NCI-H128 (cell line): ENCODE results near the gene CCDC107.

Experiments
- DNase-seq: peaks from one replicate; lab custom pipeline; 2025; ENCODE audit not compliant: unreplicated experiment; lab: John Stamatoyannopoulos, UW

The CCDC107 gene

DNA sequence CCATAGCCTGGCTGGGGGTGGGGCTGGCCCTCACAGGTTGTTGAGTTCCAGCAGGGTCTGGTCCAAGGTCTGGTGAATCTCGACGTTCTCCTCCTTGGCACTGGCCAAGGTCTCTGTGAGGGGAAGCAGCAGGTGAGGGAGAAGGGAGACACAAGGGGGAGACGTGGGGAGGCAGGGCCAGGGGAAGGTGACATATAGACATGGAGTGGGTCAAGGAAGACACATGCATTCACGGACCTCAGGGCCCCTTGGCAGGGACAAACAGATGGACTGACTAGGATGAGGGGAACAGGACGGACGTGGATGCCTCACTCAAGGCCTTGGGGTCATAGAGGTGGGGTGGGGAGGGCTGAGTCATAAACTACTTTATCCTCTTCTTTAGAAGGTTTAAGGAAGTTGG is 24.0 kb downstream of the CCDC107 start:
- no peak for DNase-seq

DNA sequence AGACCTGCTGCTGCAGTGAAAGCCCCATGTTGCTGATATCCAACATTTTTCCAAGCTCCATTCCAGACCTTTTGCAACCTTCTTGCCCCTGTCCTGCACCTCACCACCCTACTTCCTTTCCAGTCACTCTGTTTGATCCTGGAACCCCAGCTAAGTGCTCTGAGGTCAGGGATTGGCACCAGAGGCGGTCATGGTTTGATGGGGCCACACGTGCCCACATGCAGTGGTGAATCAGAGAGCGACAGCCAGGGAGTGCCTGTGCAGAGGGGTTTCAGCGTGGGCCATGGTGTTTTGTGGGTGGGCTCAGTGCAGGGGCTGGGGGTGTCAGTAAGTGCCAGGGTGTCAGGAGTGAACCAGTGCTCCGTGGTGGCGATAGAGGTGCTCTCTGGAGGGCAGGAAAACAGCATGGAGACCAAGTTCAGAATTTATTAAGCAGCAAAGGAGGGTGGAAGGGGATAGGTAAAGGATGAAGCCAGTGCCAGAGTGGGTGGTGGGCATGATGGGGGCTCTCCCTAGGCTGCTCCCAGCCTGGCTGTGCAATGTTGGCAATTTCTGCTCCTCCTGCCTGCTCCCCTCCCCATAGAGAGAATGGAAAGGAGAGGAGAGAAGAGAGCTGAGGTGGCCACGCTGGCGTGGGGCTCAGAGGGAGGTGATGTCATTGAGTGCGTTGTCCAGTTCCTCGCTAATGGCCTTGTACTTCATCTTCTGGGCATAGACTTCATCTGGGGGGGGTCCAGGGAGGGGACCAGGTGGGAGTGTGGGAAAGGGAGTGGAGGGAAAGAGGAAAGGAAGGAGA is 24.6 kb downstream of the CCDC107 start:
- no peak for DNase-seq

DNA sequence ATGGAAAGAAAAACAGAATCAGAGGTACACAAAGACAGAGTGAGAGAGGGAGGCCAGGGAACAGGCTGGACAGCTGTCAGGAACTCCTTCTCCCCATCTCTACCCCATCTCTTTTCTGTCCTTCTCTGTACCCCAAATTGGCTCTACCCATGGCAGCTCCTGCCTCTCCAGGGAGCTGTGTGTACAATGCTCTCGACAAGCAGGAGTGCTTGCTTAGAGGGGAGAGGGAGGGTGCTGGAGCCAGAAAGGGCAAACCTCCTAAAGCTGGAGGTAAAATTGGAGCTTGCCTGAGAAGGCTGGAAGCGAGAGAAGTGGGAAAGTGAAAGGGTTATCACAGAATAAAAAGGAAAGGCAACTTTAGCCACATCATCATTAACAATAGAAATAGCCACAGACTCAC is 25.2 kb downstream of the CCDC107 start:
- no peak for DNase-seq

DNA sequence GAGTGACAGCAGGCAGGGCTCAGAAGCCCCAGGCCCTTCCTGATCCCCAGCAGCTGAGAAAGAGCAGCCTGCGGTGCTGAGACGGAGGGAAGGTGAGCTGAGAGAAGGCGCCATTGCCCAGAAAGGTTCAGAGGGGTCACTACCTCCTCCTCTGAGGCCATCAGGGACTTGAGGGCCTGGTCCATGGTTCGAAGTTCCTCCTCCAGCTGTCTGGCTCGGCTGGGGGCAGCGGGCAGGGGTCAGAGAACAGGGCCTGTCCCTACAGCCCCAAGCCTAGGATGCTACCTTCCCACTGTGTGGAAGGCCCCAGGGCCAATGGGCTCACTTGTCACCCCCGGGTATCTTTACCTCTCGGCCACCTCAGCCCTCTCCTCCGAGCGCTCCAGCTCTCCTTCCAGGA is 26.8 kb downstream of the CCDC107 start:
- DNase-seq = no peak

DNA sequence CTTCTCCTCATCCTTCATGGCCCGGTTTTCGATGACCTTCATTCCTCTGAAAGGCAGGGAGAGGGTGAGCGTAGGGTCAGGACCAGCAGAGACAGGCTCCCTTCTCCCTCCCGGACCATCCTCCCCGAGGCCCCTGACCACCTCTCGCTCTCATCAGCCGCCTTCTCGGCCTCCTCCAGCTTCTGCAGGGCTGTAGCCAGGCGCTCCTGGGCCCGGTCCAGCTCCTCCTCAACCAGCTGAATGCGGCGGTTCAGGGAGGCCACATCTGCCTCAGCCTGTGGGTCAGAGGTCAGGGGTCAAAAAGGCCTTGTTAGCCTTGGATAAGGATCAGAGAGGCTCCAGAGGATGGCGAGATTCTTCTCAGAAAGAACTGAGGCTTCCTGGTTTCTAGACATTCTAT is 27.4 kb downstream of the CCDC107 start:
- DNase-seq = no peak

DNA sequence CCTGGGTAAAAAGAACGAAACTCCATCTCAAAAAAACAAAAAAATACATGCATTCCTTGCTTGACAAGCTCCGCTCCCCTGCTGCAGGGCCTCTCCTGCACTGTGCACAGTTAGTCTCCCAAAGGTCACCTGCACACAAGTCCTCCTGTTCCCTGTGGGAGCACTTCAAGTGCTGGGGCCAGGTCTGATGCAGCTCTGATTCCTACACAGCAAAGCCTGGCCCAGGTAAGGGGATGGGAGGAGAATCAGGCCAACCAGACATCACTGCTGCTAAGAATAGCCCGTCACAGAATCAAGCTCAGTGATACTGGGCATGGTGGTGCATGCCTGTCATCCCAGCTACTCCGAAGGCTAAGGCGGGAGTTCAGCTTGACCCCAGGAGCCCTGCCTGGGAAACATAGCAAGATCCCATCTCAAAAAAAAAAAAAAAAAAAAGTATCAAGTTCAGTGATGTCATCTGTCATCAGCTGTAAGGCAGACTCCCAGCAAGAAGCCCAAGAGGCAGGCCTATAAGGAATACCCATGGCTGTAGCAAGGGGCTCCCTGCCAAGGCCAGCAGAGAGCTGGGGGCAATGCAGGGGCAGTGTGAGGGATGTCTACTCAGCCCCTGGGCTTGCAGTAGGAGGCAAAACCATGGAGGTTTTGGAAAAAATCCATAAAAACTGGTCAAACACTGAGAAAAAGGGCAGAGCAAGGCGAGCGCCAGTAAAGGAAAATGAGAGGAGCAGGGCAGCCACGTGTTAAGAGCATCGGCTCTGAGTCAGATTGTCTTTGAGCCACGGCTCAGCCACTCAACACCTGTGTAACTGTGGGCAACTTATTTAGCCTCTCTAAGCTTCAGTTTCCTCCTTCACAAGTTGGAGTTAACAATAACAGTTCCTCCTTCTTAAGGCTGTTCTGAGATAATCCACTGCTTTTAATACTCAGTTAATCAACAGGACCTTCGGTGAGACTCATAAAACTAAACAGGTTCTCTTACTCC is 28.4 kb downstream of the CCDC107 start:
- DNase-seq = no peak

DNA sequence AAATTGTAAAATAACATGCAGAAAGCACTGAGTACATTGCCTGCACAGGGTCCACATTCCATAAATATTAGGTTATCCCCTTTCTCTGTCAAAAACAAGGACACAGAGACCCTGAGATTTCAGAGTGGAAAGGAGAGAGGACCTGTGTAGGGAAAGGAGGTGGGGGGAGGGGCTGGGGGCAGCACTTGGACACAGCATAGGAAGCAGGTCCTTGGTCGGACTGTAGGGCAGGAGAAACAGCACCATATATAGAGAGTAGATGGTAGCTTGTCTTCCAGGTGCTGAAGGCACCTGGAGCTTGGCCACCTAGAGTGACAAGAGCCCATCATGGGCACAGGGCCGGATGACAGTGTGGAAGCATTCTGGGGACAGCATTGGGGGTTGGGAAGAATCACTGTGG is 29.2 kb downstream of the CCDC107 start:
- DNase-seq = no peak

DNA sequence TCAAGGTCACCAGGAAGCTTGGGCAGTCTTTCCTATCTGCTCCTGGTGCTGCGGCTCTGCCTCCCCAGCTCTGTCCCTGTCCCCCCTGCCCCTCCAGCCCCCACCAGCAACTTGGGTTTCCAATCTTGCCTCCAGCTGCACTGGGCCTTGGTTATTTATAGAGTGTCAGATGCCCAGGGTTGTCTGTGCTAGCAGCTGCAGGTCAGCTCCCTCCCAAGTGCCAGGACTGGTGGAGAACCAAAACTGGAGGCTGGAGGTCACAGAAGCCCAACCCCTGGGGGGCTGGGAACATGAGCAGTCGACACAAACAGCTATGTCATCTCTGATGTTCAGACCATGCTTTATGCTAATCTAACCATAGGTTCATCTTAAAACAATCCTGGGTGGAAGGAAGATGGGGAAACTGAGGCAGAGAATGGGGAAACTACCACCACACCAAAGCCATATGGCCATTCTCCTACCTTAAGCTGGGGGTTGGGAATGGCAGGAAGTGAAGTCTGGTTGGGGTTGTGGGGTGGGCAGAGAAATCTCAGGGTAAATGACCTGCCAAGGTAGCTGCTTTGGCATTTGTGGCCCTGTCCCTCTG is 30.0 kb downstream of the CCDC107 start:
- no peak for DNase-seq

DNA sequence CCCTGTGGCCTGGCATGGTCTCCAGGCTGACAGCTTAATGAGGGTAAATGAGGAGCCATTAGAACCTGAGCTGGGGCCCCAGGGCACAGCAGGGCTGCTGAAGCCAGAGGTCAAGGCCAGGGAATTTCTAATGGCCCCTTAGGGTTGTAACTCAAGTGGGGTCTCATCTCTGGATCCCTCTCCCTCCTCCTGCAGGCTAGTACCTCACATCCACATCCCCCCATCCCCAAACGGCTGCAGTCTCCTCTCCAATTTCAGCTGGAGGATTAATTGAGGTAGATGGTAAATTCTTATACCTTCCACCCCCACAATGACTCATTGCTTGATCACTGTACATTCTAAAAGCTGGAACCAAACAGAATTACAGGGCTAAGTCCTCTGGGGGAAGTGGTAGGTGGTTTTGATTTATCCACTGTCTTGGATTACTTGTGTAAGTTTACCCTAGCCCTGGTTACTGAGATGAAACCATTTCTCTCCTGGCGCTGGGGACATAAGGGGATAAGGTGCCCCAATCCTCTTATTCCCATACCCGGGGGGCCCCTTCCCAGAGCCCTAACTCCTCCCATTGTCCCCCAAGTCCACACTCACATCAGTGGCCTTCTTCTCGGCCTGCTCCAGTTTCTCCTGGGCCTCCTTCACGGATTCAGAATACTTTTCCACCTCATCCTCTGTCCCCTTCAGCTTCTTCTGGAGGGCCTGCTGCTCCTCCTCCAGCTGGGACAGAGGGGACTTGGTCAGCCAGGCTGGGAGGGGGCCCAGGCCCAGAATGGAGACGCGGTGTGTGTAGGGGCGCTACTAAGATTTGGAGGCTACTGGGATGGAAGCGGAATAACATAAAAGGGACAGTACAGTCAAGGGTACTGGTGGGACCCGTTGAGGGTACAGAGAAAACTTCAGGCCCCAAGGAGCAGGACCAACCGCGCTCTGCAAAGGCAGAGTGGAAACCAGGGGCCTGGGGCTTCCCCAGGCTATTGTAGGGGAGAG is 30.8 kb downstream of the CCDC107 start:
- no peak for DNase-seq

DNA sequence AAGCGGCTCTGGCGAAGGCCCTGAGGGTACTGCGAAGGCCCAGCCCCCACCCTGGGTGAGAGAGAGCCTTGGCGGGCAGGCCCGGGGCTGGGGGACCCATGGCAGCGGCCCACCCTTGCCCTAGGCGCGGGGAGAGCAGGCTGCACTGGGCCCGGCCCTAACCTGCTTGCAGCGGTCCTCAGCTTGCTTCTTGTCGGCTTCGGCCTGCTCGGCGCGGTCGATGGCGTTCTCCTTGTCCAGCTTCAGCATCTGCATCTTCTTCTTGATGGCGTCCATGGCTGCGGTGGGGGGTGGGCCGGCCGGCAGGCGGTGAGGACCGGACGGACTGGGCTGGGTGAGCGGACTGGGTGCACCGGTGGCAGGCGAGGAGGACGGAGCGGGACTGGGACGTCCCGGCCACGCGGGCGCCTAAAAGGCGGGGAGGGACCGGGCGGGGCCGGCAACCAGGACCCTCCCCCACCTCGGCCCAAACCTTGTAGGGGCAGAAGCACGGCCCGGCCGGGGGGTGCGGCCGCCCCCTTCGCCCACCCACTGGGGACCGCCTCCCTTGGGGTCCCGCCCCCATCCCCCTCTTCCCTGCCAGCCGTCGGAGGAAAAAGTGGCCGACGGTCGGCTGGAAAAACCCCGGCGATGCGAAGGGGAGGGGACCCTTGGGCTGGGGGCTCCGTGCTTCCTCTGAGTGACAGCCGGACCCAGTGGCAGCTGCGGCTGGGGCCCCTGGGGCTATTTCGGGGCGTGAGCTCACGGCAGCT is 31.6 kb downstream of the CCDC107 start, which contains the start of gene TPM2:
TPM2 (minus strand) TSS at position 384 of the 752 bp plus-strand sequence; CDS start at position 276, 108 bp downstream.
- no peak for DNase-seq

DNA sequence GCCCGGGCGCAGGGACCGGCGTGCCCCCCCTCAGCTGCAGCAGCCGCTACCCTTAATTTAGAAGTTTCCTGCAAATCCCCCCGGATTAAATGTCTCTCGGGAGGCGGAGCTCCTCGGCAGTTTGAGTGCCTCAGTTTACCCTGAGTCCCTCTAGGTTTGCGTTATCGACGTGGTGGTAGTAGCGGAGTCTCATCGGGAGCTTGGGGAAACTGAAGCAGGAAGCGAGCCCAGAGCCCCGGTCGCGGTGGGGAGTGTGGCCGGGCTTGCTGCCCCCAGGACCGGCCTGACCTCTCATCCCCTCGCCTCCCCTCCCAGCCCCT is 32.2 kb downstream of the CCDC107 start:
- DNase-seq = no peak

DNA sequence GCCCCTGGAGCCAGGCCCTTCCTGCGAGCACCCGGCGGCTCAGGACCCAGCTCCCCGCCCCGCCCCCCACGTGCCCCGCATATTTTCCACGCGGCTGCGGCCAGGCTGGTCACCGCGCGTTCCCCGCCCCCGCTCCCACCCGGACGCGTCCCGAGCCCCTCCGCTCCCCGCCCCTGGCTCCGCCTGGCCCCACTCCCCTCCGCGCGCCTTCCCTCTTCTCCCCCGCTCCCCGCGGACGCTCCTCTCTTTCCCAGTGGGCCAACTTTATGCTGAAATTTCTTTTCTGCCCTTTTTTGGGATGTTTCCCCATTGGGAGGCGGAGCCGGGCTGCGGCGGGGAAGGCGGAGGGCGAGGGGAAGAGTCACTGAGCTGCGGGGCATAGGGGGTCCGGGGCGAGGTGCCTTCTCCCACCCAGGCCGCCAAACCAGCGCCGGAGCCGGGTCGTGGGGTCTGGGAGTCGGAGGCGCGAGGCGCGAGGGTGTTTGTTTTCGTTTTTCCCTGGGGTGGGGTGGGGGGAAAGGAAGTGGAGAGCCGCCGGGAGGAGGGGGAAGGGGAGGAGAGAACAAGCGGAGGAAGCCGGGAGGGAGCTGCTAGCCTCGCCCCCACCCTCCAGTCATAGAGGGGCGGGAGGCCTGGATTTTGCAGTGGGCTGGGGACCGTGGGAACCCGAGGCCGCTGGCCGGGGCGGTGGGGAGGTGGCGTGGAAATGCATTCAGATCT is 32.7 kb downstream of the CCDC107 start:
- DNase-seq = no peak

DNA sequence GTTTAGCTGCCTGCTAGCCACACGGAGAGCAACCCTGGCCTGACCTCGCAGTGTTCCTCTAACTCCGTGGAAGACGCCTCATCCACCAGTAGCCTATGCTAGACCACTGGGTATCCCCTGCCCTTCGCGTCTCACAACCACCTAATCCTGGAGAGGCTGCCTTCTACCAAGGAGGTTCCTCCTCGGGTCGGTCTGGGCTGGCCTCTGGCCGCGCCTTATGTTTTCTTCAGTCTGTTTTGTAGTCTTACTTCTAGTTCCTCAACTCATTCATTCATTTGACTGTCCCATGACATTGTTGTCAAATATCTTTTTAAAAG is 33.2 kb downstream of the CCDC107 start:
- DNase-seq = no peak

DNA sequence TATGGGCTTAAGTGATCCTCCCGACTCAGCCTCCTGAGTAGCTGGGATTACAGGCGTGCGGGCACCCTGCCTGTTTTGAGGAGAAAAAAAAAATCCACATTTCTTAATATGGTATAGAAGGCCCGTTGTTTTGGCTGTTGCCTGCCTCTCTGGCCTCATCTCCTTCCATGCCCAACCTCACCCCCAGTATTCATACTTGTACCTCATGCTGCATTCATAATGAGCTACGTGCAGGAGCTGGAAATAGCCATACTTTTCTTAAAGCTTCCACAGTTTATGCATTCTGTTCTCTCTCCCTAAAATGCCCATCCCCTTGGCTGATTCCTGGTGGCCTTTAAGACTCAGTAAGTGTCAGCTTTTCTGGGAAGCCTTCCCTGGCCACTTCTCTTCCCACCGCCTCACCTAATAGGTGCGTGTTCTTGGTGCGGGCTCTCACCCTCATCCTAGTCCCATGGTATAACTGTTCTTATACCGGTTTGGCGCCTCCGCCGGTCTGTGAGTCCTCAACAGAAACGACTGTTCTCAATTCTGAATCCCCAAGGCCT is 33.7 kb downstream of the CCDC107 start:
- DNase-seq = no peak

DNA sequence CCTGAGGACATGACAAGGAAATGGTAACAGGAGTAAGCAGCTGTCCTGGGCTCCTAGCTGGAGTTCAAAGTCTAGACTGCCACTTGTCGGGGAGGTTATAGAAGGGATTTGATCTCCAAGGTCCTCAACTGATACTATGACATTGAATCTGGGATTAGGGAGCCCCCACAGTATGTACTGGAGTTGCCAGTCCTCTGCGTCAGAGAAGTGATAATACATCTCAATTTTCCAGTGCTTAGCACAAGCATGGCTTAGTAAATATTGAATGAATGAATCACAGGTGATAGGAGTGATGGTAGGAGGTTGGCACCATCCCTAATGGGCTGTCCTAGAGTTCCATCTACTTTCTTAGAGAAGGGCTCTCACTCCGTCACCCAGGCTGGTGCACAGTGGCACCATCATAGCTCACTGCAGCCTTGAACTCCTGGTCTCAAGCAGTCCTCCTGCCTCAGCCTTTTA is 37.9 kb downstream of the CCDC107 start:
- no peak for DNase-seq

DNA sequence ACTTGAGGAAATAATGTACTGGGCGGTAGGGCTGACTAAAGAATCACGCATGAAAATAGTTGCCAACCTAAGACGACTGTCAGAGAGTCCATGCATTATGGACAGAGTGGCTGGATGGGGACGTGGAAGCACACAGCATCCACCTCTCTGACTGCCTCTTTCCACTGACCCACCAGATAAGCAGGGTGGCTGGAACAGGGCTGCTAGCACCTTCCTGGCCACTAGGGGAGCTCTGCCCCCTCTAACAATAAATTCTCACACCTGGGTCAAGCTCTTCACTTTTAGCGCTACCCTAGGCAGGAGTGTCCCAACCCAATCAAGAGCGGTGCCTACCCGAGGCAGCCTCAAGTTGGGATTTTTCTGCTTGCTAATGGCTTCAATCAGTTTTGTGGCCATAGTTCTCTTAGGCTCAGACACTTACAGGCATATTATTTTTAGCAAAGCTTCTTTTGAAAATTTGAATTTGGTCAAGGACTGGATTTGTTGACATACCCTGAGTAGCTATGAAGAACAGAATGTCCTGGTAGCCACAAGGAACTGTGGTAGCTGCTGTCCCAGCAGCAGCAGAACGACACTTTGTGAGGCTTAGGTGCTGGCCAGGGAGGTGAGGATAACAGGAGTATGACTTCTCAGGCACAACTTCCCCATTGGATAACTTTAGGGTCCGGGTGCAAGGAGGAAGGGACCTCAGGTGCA is 38.6 kb downstream of the CCDC107 start:
- no peak for DNase-seq

DNA sequence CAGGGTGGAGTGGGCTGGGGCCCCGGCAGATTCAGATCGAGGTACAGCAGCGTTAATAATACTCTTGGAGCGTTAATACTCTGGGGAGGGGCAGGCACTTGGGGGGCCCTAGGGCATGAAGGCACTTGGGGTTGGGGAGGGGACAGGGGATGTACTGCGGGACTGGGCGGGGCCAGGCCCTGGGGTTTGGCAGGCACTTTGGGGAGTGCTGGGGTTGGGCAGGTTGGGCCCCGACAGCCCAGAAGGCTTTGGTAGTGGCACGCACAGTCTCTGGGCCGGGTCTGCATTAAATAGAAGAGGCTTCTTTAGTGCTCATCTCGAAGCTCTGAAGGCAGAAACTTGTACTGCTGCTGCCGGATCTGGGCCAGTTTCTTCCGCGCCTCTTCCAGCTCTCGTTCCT is 39.4 kb downstream of the CCDC107 start:
- DNase-seq = no peak

DNA sequence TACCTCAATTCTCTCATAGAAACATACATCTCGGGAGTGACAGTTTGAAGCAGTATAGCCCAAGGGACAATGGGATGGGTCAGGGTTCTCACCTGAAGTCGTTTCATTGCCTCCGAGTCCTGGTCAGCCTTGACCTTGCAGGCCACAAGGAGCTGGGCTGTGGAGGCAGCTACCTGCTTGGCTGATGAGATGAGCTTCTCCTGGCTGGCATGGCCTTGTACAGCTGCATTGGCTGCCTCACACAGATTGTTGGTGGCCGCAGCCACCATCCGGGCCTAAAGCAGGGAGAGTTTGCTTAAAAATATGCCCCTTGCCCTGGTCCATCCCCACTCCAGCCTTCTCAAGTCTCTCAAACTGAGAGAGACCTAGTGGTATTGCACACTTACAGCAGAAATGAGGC is 40.1 kb downstream of the CCDC107 start:
- no peak for DNase-seq
